Fibroblast of lung (primary cell): ENCODE results near the gene GAGE10. TPM values are rescaled to one million over a fixed set of nuclear protein-coding genes. Genes with fewer than 3 reads are reported as not detected.

Experiments
- DNase-seq, 2 donors: peaks; one replicate each; pipeline versions ENCODE4 v3.0.0 to v3.0.0-alpha.2; 2010; ENCODE audit warnings: low read depth in 2 of 2
- H2AFZ ChIP-seq: 2 replicates; pipeline ENCODE4 v1.5.1; 2012; ENCODE audit warnings: low read length, control low read depth, inconsistent platforms
- H3K27ac ChIP-seq: 2 replicates; pipeline ENCODE4 v1.5.1; 2011; ENCODE audit warnings: low read length, control low read depth; ENCODE audit not compliant: insufficient read depth
- H3K27me3 ChIP-seq: 2 replicates; pipeline ENCODE4 v1.5.1; 2011; ENCODE audit warnings: mild to moderate bottlenecking, low read length; ENCODE audit not compliant: control insufficient read depth, insufficient read depth
- H3K36me3 ChIP-seq: 2 replicates; pipeline ENCODE4 v1.5.1; 2011; ENCODE audit warnings: low read length; ENCODE audit not compliant: control insufficient read depth, insufficient read depth
- H3K4me1 ChIP-seq: 2 replicates; pipeline ENCODE4 v1.5.1; 2011; ENCODE audit warnings: low read length; ENCODE audit not compliant: control insufficient read depth, insufficient read depth; ENCODE audit errors: extremely low read depth
- H3K4me2 ChIP-seq: 2 replicates; pipeline ENCODE4 v1.5.1; 2011; ENCODE audit warnings: low read length, control low read depth; ENCODE audit not compliant: insufficient read depth; ENCODE audit errors: extremely low read depth
- H3K4me3 ChIP-seq, 4 experiments: fragments of 200-600 bp in 1 of 4; sonication (generic) in 1 of 4; replicated peaks in 1 of 4; 2 replicates each; pipeline ENCODE4 v1.5.1; 2011 to 2016; ENCODE audit warnings: low read length in 4 of 4, low read depth in 3 of 4, mild to moderate bottlenecking in 3 of 4, control low read depth in 2 of 4, inconsistent platforms in 1 of 4, mixed read lengths in 1 of 4; ENCODE audit not compliant: insufficient read depth in 1 of 4; ENCODE audit errors: control extremely low read depth in 1 of 4
- H3K79me2 ChIP-seq: 2 replicates; pipeline ENCODE4 v1.5.1; 2012; ENCODE audit warnings: mild to moderate bottlenecking, low read length, inconsistent platforms; ENCODE audit not compliant: control insufficient read depth, insufficient read depth
- H3K9ac ChIP-seq: 2 replicates; pipeline ENCODE4 v1.5.1; 2011; ENCODE audit warnings: mild to moderate bottlenecking, low read length, control low read depth; ENCODE audit not compliant: insufficient read depth
- H3K9me3 ChIP-seq: 2 replicates; pipeline ENCODE4 v1.5.1; 2012; ENCODE audit warnings: low read depth, low read length; ENCODE audit not compliant: control insufficient read depth, insufficient read depth
- H4K20me1 ChIP-seq: 2 replicates; pipeline ENCODE4 v1.5.1; 2011; ENCODE audit warnings: low read length; ENCODE audit not compliant: control insufficient read depth, insufficient read depth; ENCODE audit errors: extremely low read depth
- CTCF ChIP-seq, 2 donors: IDR thresholded peaks in 1 of 2; conservative IDR thresholded peaks in 1 of 2; 1 replicate in 1 of 2; 2 replicates in 1 of 2; pipeline ENCODE4 v1.5.1; 2011 to 2012; ENCODE audit warnings: low read length in 2 of 2, control low read depth in 1 of 2, inconsistent platforms in 1 of 2, low read depth in 1 of 2, mild to moderate bottlenecking in 1 of 2
- EZH2 ChIP-seq: IDR thresholded peaks from 2 replicates; pipeline ENCODE4 v1.5.1; 2012; ENCODE audit warnings: low read length, control low read depth, mild to moderate bottlenecking; ENCODE audit errors: missing control alignments
- polyA plus RNA-seq, 2 donors: library from polyadenylated mRNA; depleted of rRNA in 1 of 2; stranded (reverse) in 1 of 2; unstranded in 1 of 2; fragments of >200 nt; gene quantifications; 2 replicates each; pipeline ENCODE4 v1.2.1, GENCODE V29; 2011 to 2012; ENCODE audit warnings: missing spikeins in 1 of 2
- total RNA-seq: library from RNA; depleted of rRNA; stranded (reverse); fragments of >200 nt; gene quantifications from 2 replicates; pipeline ENCODE4 v1.2.1, GENCODE V29; 2014

Gene GAGE10
- total and polyA plus RNA-seq, 2 donors (not counting 1 experiment from before 2014, with no cell fraction given), result not detected

GRCh38 chrX:49278081-49278480 lies 25.4 kb upstream of the GAGE10 start:
- Histone ChIP-seq H3K4me1 (no peaks in the 10 kb centered on the region), H3K9me3 (no peaks in the 10 kb centered on the region), H3K27me3 (no peaks in the 10 kb centered on the region), H3K4me3 (no peak overlapping the region), H4K20me1 (no peaks in the 10 kb centered on the region), H3K36me3 (no peaks in the 10 kb centered on the region), H3K27ac (no peak overlapping the region), H2AFZ (no peak overlapping the region), H3K9ac (no peak overlapping the region), H3K79me2 (no peaks in the 10 kb centered on the region), H3K4me2 (no peak overlapping the region)
- no peak for DNase-seq
- no peak for TF ChIP-seq CTCF (conservative IDR thresholded peaks at IDR 0.05 in 1 of 2, IDR thresholded peaks at IDR 0.05 in 1 of 2; ENCODE audit: low read depth in 1 of 2, low read length in 2 of 2)
- no peak for TF ChIP-seq EZH2

- peak overlapping the region; percentile 59 for H2AFZ ChIP-seq
These were observed 20.8 kb upstream of the GAGE10 start for GRCh38 chrX:49282647-49283011.

GRCh38 chrX:49284212-49284611 lies 19.2 kb upstream of the GAGE10 start:
- Histone ChIP-seq H4K20me1 (no peaks in the 10 kb centered on the region), H3K4me2 (no peak overlapping the region), H3K4me3 (no peak overlapping the region), H3K9ac (no peak overlapping the region), H2AFZ (no peak overlapping the region), H3K27me3 (no peaks in the 10 kb centered on the region), H3K36me3 (no peaks in the 10 kb centered on the region), H3K27ac (no peak overlapping the region), H3K4me1 (no peaks in the 10 kb centered on the region), H3K9me3 (no peaks in the 10 kb centered on the region), H3K79me2 (no peaks in the 10 kb centered on the region)
- TF ChIP-seq CTCF (conservative IDR thresholded peaks at IDR 0.05 in 1 of 2, IDR thresholded peaks at IDR 0.05 in 1 of 2; ENCODE audit: low read depth in 1 of 2, low read length in 2 of 2), result no peak
- no peak for TF ChIP-seq EZH2
- no peak for DNase-seq

More at GRCh38 chrX:49282647-49283011, 20.8 kb upstream of the GAGE10 start:
- no peaks in the 10 kb centered on the region for H4K20me1 ChIP-seq
- H3K4me1 ChIP-seq, result no peaks in the 10 kb centered on the region
- TF ChIP-seq CTCF (conservative IDR thresholded peaks at IDR 0.05 in 1 of 2, IDR thresholded peaks at IDR 0.05 in 1 of 2; ENCODE audit: low read depth in 1 of 2, low read length in 2 of 2), result peak in 1 of 2 donors; percentile 45
- no peak for TF ChIP-seq EZH2
- H3K4me2 ChIP-seq, result no peak overlapping the region
- no peak overlapping the region for H3K4me3 ChIP-seq
- no peaks in the 10 kb centered on the region for H3K36me3 ChIP-seq
- no peaks in the 10 kb centered on the region for H3K9me3 ChIP-seq
- no peak overlapping the region for H3K27ac ChIP-seq
- DNase-seq, result peak; percentile 21 to 52
- H3K27me3 ChIP-seq, result no peaks in the 10 kb centered on the region
- H3K9ac ChIP-seq, result no peak overlapping the region
- no peaks in the 10 kb centered on the region for H3K79me2 ChIP-seq
